GM12874 (cell line): ENCODE data around the gene PROS1.

ENCODE experiments used
- CTCF ChIP-seq: IDR thresholded peaks from 2 replicates; pipeline ENCODE4 v1.5.1; 2011; ENCODE audit warnings: low read depth, mild to moderate bottlenecking, control low read depth, low read length, moderate library complexity; ENCODE audit not compliant: insufficient read depth

Gene PROS1

GRCh38 chr3:93988764-93989163 lies 15.1 kb upstream of the PROS1 start:
- no peak for TF ChIP-seq CTCF

GRCh38 chr3:93988283-93988682 lies 14.6 kb upstream of the PROS1 start:
- no peak for TF ChIP-seq CTCF

- TF ChIP-seq CTCF = no peak
These were observed 10.9 kb upstream of the PROS1 start for GRCh38 chr3:93984618-93985017.

- TF ChIP-seq CTCF = no peak
These were observed 9.7 kb upstream of the PROS1 start for GRCh38 chr3:93983408-93983807.

- no peak for TF ChIP-seq CTCF
These were observed 8.0 kb upstream of the PROS1 start for GRCh38 chr3:93981649-93982048.

GRCh38 chr3:93979850-93980676 lies 6.4 kb upstream of the PROS1 start, which contains the start of gene ARL13B:
Gene ARL13B (plus strand): TSS chr3:93980155. CDS start chr3:93980424, 269 bp downstream.
- no peak for TF ChIP-seq CTCF

GRCh38 chr3:93969997-93970396 lies 3.7 kb downstream of the PROS1 start:
- no peak for TF ChIP-seq CTCF
